H9 (cell line): ENCODE data around the gene JAGN1. TPM values are rescaled to one million over a fixed set of nuclear protein-coding genes. Genes with fewer than 3 reads are reported as not detected.
"Not testable (repeated sequence)": the region's sequence is repeated elsewhere in the genome, so short reads cannot be mapped to it uniquely, and the experiment has no call there.

ENCODE experiments used
- DNase-seq: peaks from one replicate; pipeline ENCODE4 v3.0.0-alpha.2; 2017
- H2AFZ ChIP-seq: one replicate; pipeline ENCODE4 v1.6.1; 2013; ENCODE audit warnings: mild to moderate bottlenecking, low read length, control low read depth, moderate library complexity
- H2AK5ac ChIP-seq: 2 replicates; pipeline ENCODE4 v1.6.1; 2013; ENCODE audit warnings: low read length, control low read depth, mixed read lengths; ENCODE audit not compliant: insufficient read length
- H2BK120ac ChIP-seq: one replicate; pipeline ENCODE4 v1.6.1; 2013; ENCODE audit warnings: low read depth, mild to moderate bottlenecking, low read length, control low read depth, inconsistent platforms; ENCODE audit not compliant: poor library complexity, severe bottlenecking
- H2BK12ac ChIP-seq: 2 replicates; pipeline ENCODE4 v1.6.1; 2013; ENCODE audit warnings: low read length, control low read depth, mixed read lengths, low read depth; ENCODE audit not compliant: insufficient read length
- H2BK15ac ChIP-seq: 2 replicates; pipeline ENCODE4 v1.6.1; 2013; ENCODE audit warnings: low read depth, low read length, control low read depth
- H2BK20ac ChIP-seq: one replicate; pipeline ENCODE4 v1.6.1; 2013; ENCODE audit warnings: low read depth, mild to moderate bottlenecking, low read length, control low read depth, inconsistent platforms; ENCODE audit not compliant: poor library complexity, severe bottlenecking
- H2BK5ac ChIP-seq: 2 replicates; pipeline ENCODE4 v1.6.1; 2013; ENCODE audit warnings: low read length, control low read depth, mixed read lengths; ENCODE audit not compliant: insufficient read length
- H3K14ac ChIP-seq: 2 replicates; pipeline ENCODE4 v1.6.1; 2013; ENCODE audit warnings: low read length, control low read depth; ENCODE audit not compliant: insufficient read depth
- H3K18ac ChIP-seq: 2 replicates; pipeline ENCODE4 v1.6.1; 2013; ENCODE audit warnings: low read depth, mild to moderate bottlenecking, mixed read lengths, low read length, control low read depth; ENCODE audit not compliant: insufficient read length
- H3K23ac ChIP-seq: 2 replicates; pipeline ENCODE4 v1.6.1; 2013; ENCODE audit warnings: low read length, control low read depth, mixed read lengths, low read depth; ENCODE audit not compliant: insufficient read length
- H3K23me2 ChIP-seq: 2 replicates; pipeline ENCODE4 v1.6.1; 2013; ENCODE audit warnings: low read depth, mild to moderate bottlenecking, mixed read lengths, low read length, control low read depth; ENCODE audit not compliant: insufficient read length, poor library complexity, severe bottlenecking
- H3K27ac ChIP-seq: 2 replicates; pipeline ENCODE4 v1.5.1; 2013; ENCODE audit warnings: low read length, control low read depth, mixed read lengths, low read depth; ENCODE audit not compliant: insufficient read length
- H3K27me3 ChIP-seq: 2 replicates; pipeline ENCODE4 v1.6.1; 2013; ENCODE audit warnings: low read length, control low read depth, inconsistent platforms; ENCODE audit not compliant: insufficient read depth
- H3K4ac ChIP-seq: 2 replicates; pipeline ENCODE4 v1.6.1; 2013; ENCODE audit warnings: low read depth, mild to moderate bottlenecking, control low read depth, inconsistent platforms, low read length, moderate library complexity
- H3K4me1 ChIP-seq: 2 replicates; pipeline ENCODE4 v1.6.1; 2013; ENCODE audit warnings: low read length, control low read depth, inconsistent platforms; ENCODE audit not compliant: insufficient read depth
- H3K4me2 ChIP-seq: 2 replicates; pipeline ENCODE4 v1.6.1; 2013; ENCODE audit warnings: low read length, control low read depth, mixed read lengths; ENCODE audit not compliant: insufficient read length, insufficient read depth
- H3K56ac ChIP-seq: 2 replicates; pipeline ENCODE4 v1.6.1; 2013; ENCODE audit warnings: low read depth, mild to moderate bottlenecking, mixed read lengths, low read length, control low read depth; ENCODE audit not compliant: insufficient read length
- H3K79me1 ChIP-seq: 2 replicates; pipeline ENCODE4 v1.6.1; 2013; ENCODE audit warnings: low read depth, mild to moderate bottlenecking, moderate library complexity, low read length, control low read depth, inconsistent platforms; ENCODE audit not compliant: insufficient read depth, poor library complexity, severe bottlenecking
- H3K79me2 ChIP-seq: 2 replicates; pipeline ENCODE4 v1.6.1; 2013; ENCODE audit warnings: low read length, control low read depth, inconsistent platforms; ENCODE audit not compliant: insufficient read depth
- H3K9ac ChIP-seq: 2 replicates; pipeline ENCODE4 v1.6.1; 2013; ENCODE audit warnings: low read length, control low read depth, mixed read lengths; ENCODE audit not compliant: insufficient read length; ENCODE audit errors: extremely low read depth
- H3K9me3 ChIP-seq: one replicate; pipeline ENCODE4 v1.6.1; 2013; ENCODE audit warnings: low read depth, low read length, inconsistent platforms; ENCODE audit not compliant: control insufficient read depth
- H3T11ph ChIP-seq: one replicate; pipeline ENCODE4 v1.6.1; 2013; ENCODE audit warnings: mild to moderate bottlenecking, low read length, control low read depth, inconsistent platforms
- H4K20me1 ChIP-seq: one replicate; pipeline ENCODE4 v1.6.1; 2013; ENCODE audit not compliant: control insufficient read depth, insufficient read length, insufficient read depth
- H4K5ac ChIP-seq: 2 replicates; pipeline ENCODE4 v1.6.1; 2013; ENCODE audit warnings: low read depth, mild to moderate bottlenecking, mixed read lengths, low read length, control low read depth; ENCODE audit not compliant: insufficient read length
- H4K8ac ChIP-seq: replicated peaks from 2 replicates; pipeline ENCODE4 v1.6.1; 2013; ENCODE audit warnings: low read length, control low read depth, mixed read lengths, low read depth; ENCODE audit not compliant: insufficient read length
- H4K91ac ChIP-seq: 2 replicates; pipeline ENCODE4 v1.6.1; 2013; ENCODE audit warnings: low read depth, mild to moderate bottlenecking, moderate library complexity, mixed read lengths, low read length, control low read depth; ENCODE audit not compliant: insufficient read length
- H3K27ac Mint-ChIP-seq, 3 experiments: 2 replicates in 2 of 3; 3 replicates in 1 of 3; pipeline ENCODE4 v1.8.0; 2020 to 2021; ENCODE audit warnings: mixed read lengths in 3 of 3, mild to moderate bottlenecking in 1 of 3, moderate library complexity in 1 of 3
- H3K27me3 Mint-ChIP-seq: 2 replicates; pipeline ENCODE4 v1.8.0; 2021; ENCODE audit warnings: low read depth, mild to moderate bottlenecking, moderate library complexity, mixed read lengths
- H3K36me3 Mint-ChIP-seq, 3 experiments: 2 replicates in 2 of 3; 3 replicates in 1 of 3; pipeline ENCODE4 v1.8.0; 2020 to 2021; ENCODE audit warnings: low read depth in 3 of 3, mixed read lengths in 3 of 3; ENCODE audit not compliant: insufficient read depth in 1 of 3
- H3K4me1 Mint-ChIP-seq, 2 experiments: 2 replicates each; pipeline ENCODE4 v1.8.0; 2020; ENCODE audit warnings: mixed read lengths in 2 of 2
- H3K4me3 Mint-ChIP-seq, 2 experiments: 2 replicates in 1 of 2; 3 replicates in 1 of 2; pipeline ENCODE4 v1.8.0; 2020 to 2021; ENCODE audit warnings: mild to moderate bottlenecking in 2 of 2, mixed read lengths in 2 of 2, moderate library complexity in 1 of 2
- H3K9me3 Mint-ChIP-seq, 2 experiments: 2 replicates in 1 of 2; 3 replicates in 1 of 2; pipeline ENCODE4 v1.8.0; 2020; ENCODE audit warnings: mild to moderate bottlenecking in 2 of 2, mixed read lengths in 2 of 2, moderate library complexity in 1 of 2
- WGBS: extraction: QIAGEN DNeasy Blood & Tissue Kit; methylation state at CpG from one replicate; pipeline ENCODE4 v1.1.7; 2013; ENCODE audit warnings: missing lambda C conversion rate, low lambda C conversion rate, mixed read lengths; ENCODE audit not compliant: insufficient read length; ENCODE audit errors: extremely low coverage; 5-methylcytosine and 5-hydroxymethylcytosine counted together
- total RNA-seq: library from RNA; stranded (reverse); gene quantifications from 2 replicates; pipeline ENCODE4 v1.2.1, GENCODE V29; 2021

Gene JAGN1
- total RNA-seq, 1 experiment from 2014 or later, result 33.5 TPM

- H3K4me1 ChIP-seq, H2BK12ac ChIP-seq, H3K27ac Mint-ChIP-seq, H3K27me3 ChIP-seq, H3K79me1 ChIP-seq, H3K4me2 ChIP-seq, H4K8ac ChIP-seq, H4K20me1 ChIP-seq, H3K23ac ChIP-seq, H3K18ac ChIP-seq, H3K79me2 ChIP-seq, H3K4ac ChIP-seq, H3K9me3 ChIP-seq, H3K27ac ChIP-seq, H3K9me3 Mint-ChIP-seq, H2AFZ ChIP-seq, H3K9ac ChIP-seq, H3K56ac ChIP-seq, H2BK5ac ChIP-seq, H3K23me2 ChIP-seq, H4K91ac ChIP-seq, H2BK120ac ChIP-seq, H3T11ph ChIP-seq, H2AK5ac ChIP-seq, DNase-seq, H3K14ac ChIP-seq, H3K27me3 Mint-ChIP-seq, H2BK20ac ChIP-seq, H2BK15ac ChIP-seq, H3K4me3 Mint-ChIP-seq, H4K5ac ChIP-seq: not testable (repeated sequence)
- no CpG with 5 or more reads among the region's 10 CpGs for WGBS
- H3K4me1 Mint-ChIP-seq, result peaks cover under 1 to 17% of the 10 kb centered on the region in 2 experiments; a peak in 2 of 4 replicates
- peaks cover 15 to 26% (median 25%) of the 10 kb centered on the region in 3 experiments for H3K36me3 Mint-ChIP-seq
Observed at GRCh38 chr3:9896755-9897407, 6.5 kb downstream of the JAGN1 start.
